Stimulated activated CD4-positive, alpha-beta T cell treated with anti-CD3 and anti-CD28 coated beads, TNF-alpha, amount 100 ng/mL, for 48 hours (primary cell): ENCODE results near the gene SETD2.
A peak's percentile ranks its signal among the peaks of the same experiment; 100 is the strongest.
"Not testable (repeated sequence)": the region's sequence is repeated elsewhere in the genome, so short reads cannot be mapped to it uniquely, and the experiment has no call there.

Experiments used
- DNase-seq, 3 donors: peaks; one replicate each; pipeline ENCODE4 v3.0.0-alpha.2; 2020; ENCODE audit warnings: low read depth in 3 of 3

SETD2 gene, protein sequence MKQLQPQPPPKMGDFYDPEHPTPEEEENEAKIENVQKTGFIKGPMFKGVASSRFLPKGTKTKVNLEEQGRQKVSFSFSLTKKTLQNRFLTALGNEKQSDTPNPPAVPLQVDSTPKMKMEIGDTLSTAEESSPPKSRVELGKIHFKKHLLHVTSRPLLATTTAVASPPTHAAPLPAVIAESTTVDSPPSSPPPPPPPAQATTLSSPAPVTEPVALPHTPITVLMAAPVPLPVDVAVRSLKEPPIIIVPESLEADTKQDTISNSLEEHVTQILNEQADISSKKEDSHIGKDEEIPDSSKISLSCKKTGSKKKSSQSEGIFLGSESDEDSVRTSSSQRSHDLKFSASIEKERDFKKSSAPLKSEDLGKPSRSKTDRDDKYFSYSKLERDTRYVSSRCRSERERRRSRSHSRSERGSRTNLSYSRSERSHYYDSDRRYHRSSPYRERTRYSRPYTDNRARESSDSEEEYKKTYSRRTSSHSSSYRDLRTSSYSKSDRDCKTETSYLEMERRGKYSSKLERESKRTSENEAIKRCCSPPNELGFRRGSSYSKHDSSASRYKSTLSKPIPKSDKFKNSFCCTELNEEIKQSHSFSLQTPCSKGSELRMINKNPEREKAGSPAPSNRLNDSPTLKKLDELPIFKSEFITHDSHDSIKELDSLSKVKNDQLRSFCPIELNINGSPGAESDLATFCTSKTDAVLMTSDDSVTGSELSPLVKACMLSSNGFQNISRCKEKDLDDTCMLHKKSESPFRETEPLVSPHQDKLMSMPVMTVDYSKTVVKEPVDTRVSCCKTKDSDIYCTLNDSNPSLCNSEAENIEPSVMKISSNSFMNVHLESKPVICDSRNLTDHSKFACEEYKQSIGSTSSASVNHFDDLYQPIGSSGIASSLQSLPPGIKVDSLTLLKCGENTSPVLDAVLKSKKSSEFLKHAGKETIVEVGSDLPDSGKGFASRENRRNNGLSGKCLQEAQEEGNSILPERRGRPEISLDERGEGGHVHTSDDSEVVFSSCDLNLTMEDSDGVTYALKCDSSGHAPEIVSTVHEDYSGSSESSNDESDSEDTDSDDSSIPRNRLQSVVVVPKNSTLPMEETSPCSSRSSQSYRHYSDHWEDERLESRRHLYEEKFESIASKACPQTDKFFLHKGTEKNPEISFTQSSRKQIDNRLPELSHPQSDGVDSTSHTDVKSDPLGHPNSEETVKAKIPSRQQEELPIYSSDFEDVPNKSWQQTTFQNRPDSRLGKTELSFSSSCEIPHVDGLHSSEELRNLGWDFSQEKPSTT (N-terminal part only)

GRCh38 chr3:47164007-47164881 lies at the start of gene SETD2:
Gene SETD2 (minus strand): TSS chr3:47164113. CDS start chr3:47163924, 189 bp downstream.
- peak; percentile 66 to 79 (median 77) for DNase-seq

DNA sequence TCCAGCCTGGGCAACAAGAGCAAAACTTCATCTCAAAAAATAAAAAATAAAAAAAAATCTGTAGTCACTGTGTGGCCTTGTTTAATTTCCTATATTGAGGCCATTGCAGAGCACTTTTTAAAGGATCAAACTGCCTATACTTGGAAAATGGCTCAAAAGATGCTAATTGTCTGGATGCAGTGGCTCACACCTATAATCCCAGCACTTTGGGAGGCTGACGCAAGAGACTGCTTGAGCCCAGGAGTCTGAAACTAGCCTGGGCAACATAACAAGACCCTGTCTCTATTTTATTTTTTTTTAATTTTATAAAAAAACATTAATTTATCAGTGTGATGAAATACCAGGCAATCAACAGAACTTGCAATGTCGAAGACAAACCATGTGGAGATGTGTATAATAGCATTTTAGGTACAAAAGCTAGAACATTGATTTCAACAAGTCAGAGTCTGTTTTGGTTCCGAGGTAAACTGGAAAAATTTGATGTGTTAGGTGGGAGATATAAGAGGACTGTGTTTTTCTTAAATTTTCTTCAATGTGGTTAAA lies 47.0 kb upstream of the SETD2 start:
- DNase-seq: no peak

GRCh38 chr3:47206022-47206421 lies 42.1 kb upstream of the SETD2 start:
- DNase-seq: not testable (repeated sequence)

- DNase-seq: no peak
These were observed 41.0 kb upstream of the SETD2 start for GRCh38 chr3:47204875-47205274.

GRCh38 chr3:47202542-47202941 lies 38.6 kb upstream of the SETD2 start:
- no peak for DNase-seq

- no peak for DNase-seq
These were observed 33.4 kb upstream of the SETD2 start for GRCh38 chr3:47197287-47197686.

- no peak for DNase-seq
These were observed 31.1 kb upstream of the SETD2 start for GRCh38 chr3:47194994-47195393.

GRCh38 chr3:47193871-47194859 lies 30.3 kb upstream of the SETD2 start:
- DNase-seq: no peak

GRCh38 chr3:47186285-47186684 lies 22.4 kb upstream of the SETD2 start:
- no peak for DNase-seq

- not testable (repeated sequence) for DNase-seq
These were observed 17.8 kb upstream of the SETD2 start for GRCh38 chr3:47181685-47182084.

DNA sequence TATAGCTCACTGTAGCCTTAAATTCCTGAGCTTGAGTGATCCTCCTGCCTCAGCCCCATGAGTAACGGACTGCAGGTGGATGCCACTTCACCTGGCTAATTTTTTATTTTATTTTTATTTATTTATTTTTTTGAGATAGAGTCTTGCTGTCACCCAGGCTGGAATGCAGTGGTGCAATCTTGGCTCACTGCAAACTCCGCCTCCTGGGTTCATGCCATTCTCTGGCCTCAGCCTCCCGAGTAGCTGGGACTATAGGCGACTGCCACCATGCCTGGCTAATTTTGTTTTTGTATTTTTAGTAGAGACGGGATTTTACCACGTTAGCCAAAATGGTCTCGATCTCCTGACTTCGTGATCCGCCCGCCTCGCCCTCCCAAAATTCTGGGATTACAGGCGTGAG lies 16.1 kb upstream of the SETD2 start:
- not testable (repeated sequence) for DNase-seq

DNA sequence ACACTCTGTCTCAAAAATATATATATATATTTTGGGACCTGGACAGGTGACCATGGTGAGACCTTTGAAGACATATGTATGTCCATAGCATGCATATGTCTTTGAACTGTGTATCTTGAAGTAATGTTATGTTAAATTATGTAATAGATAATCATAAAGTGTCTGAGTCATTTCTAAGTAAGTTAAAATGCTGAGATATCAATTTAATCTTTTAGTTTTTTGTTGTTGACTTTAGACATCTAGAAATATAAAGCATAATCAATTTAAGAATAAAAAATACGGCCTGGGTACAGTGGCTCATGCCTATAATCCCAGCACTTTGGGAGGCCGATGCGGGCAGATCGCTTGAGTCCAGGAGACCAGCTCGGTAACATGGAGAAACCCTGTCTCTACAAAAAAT lies 12.7 kb upstream of the SETD2 start:
- no peak for DNase-seq

DNA sequence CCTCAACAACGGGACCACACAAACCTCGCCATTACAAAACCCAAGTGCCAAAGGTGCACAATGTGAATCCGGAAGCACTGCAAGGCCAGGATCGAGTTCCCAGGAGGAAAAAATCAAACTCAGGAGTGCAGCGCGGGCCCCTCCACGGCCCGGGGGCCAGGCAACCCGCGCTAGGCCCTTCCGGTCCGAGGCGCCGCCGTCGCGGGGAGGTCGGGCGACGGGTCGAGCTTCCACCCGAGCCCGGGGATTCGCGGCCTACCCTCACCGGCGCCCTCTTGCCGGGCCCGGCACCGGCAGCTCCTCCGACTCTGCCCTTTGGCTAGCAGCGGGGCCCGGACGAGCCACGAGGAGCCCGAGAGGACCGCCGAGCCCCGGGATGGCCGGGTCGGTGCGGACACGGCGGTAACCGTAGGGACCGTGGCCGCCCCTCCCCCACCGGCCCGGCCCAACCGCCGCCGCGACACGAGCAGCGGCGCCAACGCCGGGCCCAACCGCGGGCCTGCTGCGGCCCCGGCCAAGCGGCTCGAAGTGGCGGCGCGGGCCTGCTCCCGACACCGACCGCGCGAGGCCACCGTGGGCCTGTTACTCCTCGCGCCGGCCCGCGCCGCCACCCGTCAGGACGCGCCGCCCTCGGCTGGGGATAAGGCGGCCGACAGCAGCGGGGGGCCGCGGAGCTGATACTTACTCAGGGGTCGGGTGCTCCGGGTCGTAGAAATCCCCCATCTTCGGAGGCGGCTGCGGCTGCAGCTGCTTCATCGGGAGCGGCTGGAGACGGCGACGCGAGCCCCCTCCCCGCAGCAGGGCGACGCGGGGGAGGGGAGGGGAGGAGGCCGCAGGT lies 525 bp downstream of the SETD2 start:
- DNase-seq: peak; percentile 19 to 44 (median 37)

- DNase-seq: no peak
These were observed 1.2 kb downstream of the SETD2 start for GRCh38 chr3:47162697-47163168.

GRCh38 chr3:47161983-47162696 lies 1.8 kb downstream of the SETD2 start:
- no peak for DNase-seq

DNA sequence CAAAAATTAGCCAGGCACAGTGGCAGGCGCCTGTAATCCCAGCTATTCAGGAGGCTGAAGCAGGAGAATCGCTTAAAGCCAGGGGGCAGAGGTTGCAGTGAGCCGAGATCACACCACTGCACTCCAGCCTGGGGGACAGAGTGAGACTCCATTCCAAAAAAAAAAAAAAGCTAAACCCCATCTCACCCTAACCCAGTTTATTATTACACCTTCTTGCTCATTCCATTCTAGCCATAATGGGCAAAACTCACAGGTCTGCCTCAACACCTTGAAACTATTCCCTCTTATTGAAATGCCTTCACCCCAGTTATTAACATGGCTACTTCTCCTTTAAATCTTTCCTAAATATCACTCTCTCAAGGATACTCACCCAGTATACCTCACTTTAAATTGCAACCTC lies 4.1 kb downstream of the SETD2 start:
- no peak for DNase-seq

GRCh38 chr3:47158208-47158607 lies 5.7 kb downstream of the SETD2 start:
- no peak for DNase-seq

DNA sequence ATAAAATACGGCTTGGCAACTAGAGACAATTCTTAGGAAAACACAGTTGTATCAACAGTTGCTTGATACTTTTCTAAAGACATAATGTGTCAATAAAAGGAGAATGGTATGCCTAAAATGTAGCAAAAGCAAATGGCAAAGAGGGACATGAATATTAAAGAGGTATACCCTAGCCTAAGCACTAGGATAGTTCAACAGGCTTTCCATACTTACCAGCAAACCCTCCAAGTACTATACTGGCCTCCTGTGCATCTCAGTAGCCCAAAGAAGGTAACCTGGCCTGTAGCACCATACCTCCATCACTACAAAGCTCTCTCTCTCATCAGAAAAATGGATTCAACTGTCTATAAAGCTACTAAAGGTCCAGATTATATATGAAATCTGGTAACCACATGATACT lies 7.5 kb downstream of the SETD2 start:
- DNase-seq: no peak
